Measurements from ENCODE around the gene SMKR1.
"Not testable (repeated sequence)": the region's sequence is repeated elsewhere in the genome, so short reads cannot be mapped to it uniquely, and the experiment has no call there.

The SMKR1 gene

GRCh38 chr7:129501760-129502707, at the start of gene SMKR1:
TSS of gene SMKR1 (plus strand) at chr7:129502531. CDS start at chr7:129502825, 294 bp downstream.
- DNase-seq (ENCODE audit: low read depth): peak; percentile 76

- DNase-seq (ENCODE audit: low read depth): no peak
These were observed 49.6 kb upstream of the SMKR1 start for GRCh38 chr7:129452589-129453231.

- no peak for DNase-seq (ENCODE audit: low read depth)
These were observed 48.7 kb upstream of the SMKR1 start for GRCh38 chr7:129453510-129454248.

GRCh38 chr7:129454249-129454551, 48.1 kb upstream of the SMKR1 start:
- DNase-seq (ENCODE audit: low read depth): no peak

GRCh38 chr7:129456421-129456820, 45.9 kb upstream of the SMKR1 start:
- no peak for DNase-seq (ENCODE audit: low read depth)

GRCh38 chr7:129457101-129457500, 45.2 kb upstream of the SMKR1 start:
- no peak for DNase-seq (ENCODE audit: low read depth)

GRCh38 chr7:129458171-129458570, 44.2 kb upstream of the SMKR1 start:
- DNase-seq (ENCODE audit: low read depth): no peak

- no peak for DNase-seq (ENCODE audit: low read depth)
These were observed 40.5 kb upstream of the SMKR1 start for GRCh38 chr7:129461809-129462208.

GRCh38 chr7:129462420-129462819, 39.9 kb upstream of the SMKR1 start:
- no peak for DNase-seq (ENCODE audit: low read depth)

GRCh38 chr7:129464194-129464593, 38.1 kb upstream of the SMKR1 start:
- DNase-seq (ENCODE audit: low read depth): no peak

- DNase-seq (ENCODE audit: low read depth): no peak
These were observed 37.3 kb upstream of the SMKR1 start for GRCh38 chr7:129465080-129465479.

- DNase-seq (ENCODE audit: low read depth): no peak
These were observed 35.5 kb upstream of the SMKR1 start for GRCh38 chr7:129466796-129467195.

- DNase-seq (ENCODE audit: low read depth): no peak
These were observed 34.2 kb upstream of the SMKR1 start for GRCh38 chr7:129468087-129468486.

- no peak for DNase-seq (ENCODE audit: low read depth)
These were observed 33.8 kb upstream of the SMKR1 start for GRCh38 chr7:129468547-129468946.

GRCh38 chr7:129469930-129470329, 32.4 kb upstream of the SMKR1 start:
- no peak for DNase-seq (ENCODE audit: low read depth)

- DNase-seq (ENCODE audit: low read depth): no peak
These were observed 31.9 kb upstream of the SMKR1 start for GRCh38 chr7:129470411-129470810.

GRCh38 chr7:129471402-129471827, 30.9 kb upstream of the SMKR1 start:
- DNase-seq (ENCODE audit: low read depth): no peak

GRCh38 chr7:129475931-129476330, 26.4 kb upstream of the SMKR1 start:
- DNase-seq (ENCODE audit: low read depth): not testable (repeated sequence)

- not testable (repeated sequence) for DNase-seq (ENCODE audit: low read depth)
These were observed 25.9 kb upstream of the SMKR1 start for GRCh38 chr7:129476398-129476797.

GRCh38 chr7:129479831-129480230, 22.5 kb upstream of the SMKR1 start:
- no peak for DNase-seq (ENCODE audit: low read depth)

GRCh38 chr7:129480674-129481363, 21.5 kb upstream of the SMKR1 start:
- DNase-seq (ENCODE audit: low read depth): no peak

GRCh38 chr7:129481376-129481775, 21.0 kb upstream of the SMKR1 start:
- DNase-seq (ENCODE audit: low read depth): not testable (repeated sequence)

All from stimulated activated CD8-positive, alpha-beta memory T cell treated with anti-CD3 and anti-CD28 coated beads, Interleukin-7, amount 100 ng/mL, for 24 hours (primary cell).